HL-60/S4 treated with retinoic acid at 250 ng/mL for 4 days and 3 days (cell line): ENCODE measurements around the gene VWA5B2.
"Not testable (repeated sequence)": the region's sequence is repeated elsewhere in the genome, so short reads cannot be mapped to it uniquely, and the experiment has no call there.

Experiments used
- in situ Hi-C: fragments of 300-500 bp; cut with MboI; formaldehyde crosslinking; loops from 2 replicates; pipeline ENCODE4 v1.7.0; 2022; ENCODE audit warnings: low sequenced_read_pairs

VWA5B2 gene

DNA sequence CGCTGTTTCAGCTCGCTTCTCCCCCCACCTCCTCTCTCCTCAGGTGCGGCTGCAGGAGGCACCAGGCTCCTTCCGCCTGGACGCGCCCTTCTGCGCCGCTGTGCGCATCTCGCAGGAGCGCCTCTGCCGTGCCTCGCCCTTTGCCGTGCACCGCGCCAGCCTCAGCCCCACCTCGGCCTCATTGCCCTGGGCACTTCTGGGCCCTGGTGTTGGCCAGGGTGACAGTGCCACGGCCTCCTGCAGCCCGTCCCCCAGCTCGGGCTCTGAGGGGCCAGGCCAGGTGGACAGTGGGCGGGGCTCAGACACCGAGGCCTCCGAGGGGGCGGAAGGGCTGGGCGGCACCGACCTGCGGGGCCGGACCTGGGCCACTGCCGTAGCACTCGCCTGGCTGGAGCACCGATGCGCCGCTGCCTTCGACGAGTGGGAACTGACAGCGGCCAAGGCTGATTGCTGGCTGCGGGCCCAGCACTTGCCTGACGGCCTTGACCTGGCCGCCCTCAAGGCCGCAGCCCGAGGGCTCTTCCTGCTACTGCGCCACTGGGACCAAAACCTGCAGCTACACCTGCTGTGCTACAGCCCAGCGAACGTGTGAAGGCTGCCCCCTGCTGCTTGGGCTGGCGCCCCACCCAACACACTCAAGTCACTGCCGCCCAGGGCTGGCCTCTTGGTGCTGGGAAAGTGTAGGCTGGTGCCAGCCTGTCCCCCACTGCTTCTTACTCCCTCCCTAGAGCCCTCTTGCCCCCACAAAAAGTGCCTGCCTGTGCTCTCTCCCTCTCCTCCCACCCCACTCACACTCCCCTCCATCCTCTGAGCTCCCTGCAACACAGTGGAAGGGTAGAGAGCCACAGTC lies 12.3 kb downstream of the VWA5B2 start:
- in situ Hi-C loops = no loop called here

DNA sequence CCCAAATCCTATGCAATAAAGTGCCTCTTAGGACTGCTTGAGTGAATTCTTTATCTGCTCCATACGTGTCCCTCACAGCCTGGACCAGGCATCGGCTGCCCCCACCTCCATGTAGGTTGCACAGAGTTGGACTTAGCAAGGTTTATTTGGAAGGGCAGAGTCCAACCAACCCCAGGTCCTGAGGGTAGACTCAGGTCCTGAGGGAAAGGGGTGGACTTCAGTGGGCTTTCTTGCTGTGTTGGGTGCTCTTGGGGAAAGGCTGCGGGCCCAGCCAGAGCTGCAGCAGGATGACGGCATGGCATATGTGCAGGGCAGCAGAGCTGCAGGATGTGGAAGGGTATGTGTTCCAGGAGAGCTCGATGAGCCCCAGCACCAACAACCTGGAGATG lies 12.9 kb downstream of the VWA5B2 start:
- in situ Hi-C loops = no loop called here

DNA sequence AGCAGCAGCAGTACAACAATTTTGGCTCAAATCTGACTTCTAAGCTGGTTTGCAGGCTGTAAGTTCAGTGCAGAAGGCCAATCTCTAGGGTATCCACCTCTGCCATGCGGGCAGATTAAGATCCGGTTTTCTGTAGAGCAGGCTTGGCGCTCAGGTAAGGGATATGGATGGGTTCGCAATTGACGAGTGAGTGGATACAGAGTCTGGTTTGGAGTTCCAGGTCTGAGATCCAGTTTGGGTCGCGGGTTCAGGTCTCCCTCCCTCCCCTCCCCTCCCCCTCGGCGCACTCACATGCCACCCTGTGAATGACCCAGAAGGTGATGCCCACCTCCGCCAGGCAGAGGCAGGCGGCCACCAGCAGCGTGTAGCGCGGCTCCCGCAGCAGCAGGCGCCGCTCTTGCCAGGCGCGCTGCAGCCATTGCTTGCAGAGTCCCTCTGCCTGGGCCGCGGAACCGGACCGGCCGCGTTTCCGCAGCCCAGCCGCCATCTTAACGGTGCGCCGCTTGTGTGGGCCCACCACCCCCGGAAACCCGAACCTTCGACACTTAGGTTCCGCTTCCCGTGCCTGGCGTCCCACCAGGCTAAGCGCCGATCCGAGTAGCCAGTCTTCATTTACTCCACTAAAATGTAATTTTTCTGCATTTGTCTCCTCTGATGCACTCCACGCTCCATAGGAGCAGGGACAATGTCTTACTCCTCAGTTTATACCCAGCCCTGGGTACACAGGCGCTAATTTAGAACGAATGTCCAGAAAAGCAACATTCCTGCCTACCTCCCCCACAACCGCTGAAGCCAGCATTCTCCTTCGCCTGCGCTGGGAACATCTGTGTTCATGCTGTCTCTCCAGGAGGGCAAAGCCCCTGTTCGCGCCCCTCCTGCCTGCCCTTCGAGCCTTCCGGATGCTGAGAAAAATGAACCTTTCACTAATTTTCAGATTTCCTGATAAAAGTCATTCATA lies 19.3 kb downstream of the VWA5B2 start, which contains the start of gene ALG3:
TSS of gene ALG3 (minus strand) at position 509 of the 958 bp plus-strand sequence. CDS start at position 487, 22 bp downstream.
- in situ Hi-C loops = no loop called here

DNA sequence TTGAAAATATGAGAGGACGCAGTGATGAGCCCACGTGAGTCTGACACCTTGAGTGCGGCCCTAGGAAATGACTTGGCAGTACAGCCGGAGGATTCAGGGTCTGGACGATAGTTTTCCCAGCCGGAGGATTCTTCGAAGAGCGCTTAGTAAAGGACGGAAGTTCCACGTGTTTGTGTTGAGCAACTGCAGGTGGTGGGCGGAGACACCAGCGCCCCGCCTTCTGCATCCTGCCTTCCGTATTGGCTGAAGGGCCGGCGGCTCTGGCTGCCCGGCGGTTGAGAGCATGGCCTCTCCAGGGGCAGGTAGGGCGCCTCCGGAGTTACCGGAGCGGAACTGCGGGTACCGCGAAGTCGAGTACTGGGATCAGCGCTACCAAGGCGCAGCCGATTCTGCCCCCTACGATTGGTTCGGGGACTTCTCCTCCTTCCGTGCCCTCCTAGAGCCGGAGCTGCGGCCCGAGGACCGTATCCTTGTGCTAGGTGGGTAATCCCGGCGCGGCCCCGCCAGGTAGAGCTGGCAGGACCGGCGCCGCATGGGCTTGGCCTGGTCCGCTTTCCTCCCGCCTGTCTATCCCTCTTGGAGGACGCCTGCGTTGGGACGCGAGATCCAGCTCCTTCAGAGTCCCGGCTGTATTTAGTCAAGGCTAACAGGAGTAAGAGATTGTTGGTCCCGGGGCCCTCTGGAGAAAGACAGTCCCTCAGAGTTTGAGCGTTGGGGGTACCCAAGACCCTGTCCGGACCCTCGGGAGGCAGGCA lies 20.2 kb downstream of the VWA5B2 start, which contains the start of gene EEF1AKMT4:
TSS of gene EEF1AKMT4 (plus strand) at position 261 of the 755 bp plus-strand sequence. CDS start at position 284, 23 bp downstream.
- in situ Hi-C loops = no loop called here

DNA sequence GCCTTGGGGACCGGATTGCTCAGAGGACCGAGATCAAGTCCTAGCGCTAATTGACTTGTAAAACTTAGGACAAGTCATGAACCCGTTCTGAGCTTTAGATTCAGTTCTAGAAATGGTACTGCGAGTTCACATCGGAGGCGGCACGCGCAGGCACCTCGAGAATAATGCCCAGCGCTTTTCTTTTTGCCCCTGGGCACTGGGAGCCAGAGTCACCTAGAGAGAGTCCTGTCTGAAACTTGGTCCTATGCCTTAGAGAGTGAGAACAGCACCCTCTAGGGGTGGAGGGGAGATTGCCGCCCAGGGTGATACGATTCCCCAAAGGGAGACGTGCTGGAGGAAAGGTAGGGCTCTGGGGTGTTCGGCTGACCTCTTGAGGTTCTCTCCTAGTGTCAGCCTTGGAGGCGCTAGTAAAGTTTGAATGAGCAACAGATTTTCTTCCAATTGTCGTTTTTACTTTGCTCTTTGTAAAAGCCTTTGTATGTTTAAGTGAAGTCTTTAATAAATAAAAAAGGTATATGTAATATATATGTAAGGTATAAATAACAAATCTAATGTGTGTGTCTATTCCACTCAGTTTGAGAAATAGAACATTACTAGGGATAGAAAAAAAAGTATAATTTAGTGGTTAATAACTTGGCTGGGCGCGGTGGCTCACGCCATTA lies 20.9 kb downstream of the VWA5B2 start:
- in situ Hi-C loops = no loop called here

DNA sequence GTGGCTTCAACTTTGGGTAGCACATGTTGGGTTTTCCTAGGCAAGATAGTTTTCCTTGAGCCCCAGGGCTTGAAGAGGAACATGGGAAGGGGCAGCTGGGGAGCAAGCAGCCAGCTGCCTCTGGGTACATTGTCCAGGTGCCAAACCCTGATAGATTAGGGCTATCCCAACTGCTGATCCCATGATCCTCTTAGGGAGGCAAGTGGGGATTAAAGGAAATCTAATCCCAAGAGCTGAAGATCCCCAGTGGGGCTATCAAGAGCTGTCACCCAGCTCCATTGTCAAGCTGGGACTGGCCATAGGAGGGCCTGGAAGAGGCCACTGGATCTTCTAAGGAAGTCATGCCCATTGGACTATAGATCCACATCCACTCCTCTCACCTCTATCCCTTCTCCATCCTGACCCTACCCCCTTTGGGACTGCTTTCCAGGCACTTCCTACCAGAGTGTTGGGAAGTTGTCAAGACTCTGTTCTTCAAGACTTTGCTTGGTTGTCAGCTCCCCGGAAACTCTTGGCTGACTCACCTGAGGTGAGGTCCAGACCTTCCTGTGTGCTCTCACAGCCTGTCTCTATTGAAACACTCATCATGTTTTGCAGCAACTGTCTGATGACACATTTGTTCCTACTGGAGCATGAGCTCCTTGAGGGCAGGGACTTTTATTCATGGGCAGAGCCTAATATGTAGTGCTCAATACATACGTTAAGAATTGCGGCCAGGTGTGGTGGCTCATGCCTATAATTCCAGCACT lies 26.1 kb downstream of the VWA5B2 start:
- in situ Hi-C loops = no loop called here

DNA sequence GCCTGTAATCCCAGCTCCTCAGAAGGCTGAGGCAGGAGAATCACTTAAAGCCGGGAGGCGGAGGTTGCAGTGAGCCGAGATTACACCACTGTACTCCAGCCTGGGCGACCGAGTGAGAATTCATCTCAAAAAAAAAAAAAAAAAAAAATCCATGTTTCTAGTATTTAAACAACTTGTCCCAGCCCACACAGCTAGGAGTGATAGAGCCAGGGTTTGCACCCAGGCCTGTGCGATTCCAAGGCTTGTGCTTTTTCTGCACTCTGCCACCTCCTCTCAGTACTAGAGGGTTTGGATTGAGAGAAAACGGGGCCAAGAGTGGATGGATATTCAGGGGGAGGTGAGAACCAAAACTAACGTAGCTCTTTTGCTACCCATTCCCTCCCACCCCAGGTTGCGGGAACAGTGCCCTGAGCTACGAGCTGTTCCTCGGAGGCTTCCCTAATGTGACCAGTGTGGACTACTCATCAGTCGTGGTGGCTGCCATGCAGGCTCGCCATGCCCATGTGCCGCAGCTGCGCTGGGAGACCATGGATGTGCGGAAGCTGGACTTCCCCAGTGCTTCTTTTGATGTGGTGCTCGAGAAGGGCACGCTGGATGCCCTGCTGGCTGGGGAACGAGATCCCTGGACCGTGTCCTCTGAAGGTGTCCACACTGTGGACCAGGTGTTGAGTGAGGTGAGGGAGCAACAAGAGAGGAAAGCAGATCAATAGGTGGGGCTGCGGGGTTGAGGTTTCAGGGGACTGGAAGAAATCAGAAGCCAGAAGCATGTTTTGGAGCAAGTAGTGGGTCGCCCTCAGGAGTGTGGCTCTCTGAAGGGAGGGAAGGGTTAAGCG lies 27.9 kb downstream of the VWA5B2 start:
- in situ Hi-C loops = no loop called here

DNA sequence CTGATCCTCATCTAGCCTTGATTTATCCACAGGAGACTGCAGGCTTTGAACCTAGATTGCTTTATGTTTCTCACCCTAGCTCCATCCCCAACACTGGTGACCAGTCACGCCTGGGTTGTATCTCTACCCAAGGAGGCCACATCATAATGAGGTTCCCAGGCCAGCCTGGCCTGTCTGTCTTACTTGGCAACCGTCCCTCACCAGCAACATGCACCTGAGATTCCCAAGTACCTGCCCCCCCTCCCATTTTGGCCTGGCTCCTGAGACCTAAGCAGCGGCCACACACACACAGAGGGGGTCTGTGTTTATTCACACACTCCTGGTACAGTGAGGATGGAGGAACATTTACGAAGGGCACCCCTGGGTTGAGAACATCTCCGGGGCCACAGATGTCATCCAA lies 29.5 kb downstream of the VWA5B2 start:
- in situ Hi-C loops = no loop called here

DNA sequence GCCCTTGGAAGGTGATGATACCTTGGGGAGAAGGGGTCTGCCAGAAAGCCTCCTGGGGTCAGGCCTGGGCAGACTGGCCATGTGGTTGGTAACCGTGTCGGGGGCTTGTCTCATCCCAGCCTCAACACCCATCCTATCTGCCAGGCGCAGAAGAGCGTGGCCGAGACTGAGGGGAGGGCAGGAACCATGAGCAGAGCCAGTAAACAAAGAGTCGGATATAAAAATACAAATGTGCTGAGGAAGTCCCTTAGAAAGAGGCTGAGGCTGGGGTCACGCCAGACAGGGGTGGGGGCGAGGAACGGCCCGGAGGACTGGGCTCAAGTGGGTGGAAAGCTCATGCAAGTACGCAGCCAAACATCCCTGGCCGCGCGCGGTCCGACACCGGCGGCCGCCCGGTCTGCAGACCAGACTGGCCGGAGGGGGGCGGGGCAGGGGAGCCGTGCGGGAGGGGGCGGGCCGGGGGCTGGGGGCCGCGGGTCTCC lies 30.1 kb downstream of the VWA5B2 start:
- in situ Hi-C loops = no loop called here

DNA sequence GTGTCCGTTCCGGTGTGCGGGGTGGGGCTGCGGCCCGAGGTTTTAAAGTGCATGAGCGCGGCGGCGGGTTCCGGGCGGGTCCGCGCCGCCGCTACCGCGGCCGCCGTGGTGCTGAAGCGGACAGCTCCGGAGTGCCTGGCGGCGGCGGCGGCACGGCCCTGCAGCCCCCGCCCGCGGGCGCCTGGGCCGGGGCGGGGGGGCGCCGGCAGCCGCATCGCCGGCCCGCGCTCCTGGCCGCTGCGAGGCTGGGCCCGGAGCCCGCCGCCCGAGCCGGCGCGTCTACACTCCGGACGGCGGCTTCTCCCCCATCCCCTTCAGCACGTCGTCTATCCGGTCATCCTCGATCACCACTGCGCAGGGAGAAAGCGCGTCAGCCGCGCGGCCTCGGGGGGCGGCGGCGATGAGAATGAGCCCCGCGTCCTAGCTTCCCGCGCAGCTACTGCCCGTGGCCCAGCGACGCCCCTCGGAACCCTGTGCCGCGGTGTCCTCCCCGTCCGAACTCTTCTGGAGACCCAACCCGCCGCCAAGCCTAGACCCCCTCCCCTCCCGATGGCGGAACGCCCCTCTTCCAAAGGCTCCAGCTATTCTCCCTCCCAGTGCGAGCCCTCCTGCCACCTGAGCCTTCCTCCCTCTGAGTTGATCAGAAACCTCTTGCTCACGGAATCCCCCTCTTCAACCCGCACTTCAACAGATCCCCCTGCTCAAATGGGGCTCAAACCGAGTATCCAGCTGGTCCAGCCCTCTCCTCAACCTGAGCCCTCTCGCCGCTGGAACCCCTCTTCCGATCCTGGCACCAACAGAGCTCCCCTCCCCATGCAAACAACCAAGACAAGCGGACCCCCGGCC lies 30.7 kb downstream of the VWA5B2 start:
- in situ Hi-C loops = no loop called here

DNA sequence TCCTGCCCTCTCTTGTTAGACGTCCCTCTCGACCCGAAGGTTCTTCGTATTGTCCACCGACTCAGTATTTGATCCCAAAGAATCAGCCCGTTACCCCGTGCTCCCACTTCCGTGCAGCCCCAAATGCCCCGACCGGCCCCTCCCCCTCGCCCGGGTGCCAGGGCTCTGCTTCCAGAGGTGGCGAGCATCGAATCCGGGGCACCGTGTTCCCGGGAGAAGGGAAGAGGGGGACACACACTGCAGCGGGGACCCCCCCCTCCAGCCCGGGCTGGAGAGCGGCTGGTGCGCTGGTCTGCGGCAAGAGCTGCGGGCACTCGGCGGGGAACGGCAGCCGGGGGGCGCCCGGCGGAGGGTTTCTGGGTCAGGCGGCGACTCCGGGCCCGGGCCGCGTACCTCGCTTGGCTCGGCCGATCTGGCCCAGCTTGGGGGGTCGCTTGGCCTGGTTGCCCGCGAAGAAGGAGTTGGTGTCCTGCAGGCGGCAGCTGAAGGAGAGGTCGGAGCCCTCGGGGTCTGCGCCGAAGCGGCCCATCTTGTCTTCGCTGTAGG lies 31.4 kb downstream of the VWA5B2 start:
- in situ Hi-C loops = no loop called here

DNA sequence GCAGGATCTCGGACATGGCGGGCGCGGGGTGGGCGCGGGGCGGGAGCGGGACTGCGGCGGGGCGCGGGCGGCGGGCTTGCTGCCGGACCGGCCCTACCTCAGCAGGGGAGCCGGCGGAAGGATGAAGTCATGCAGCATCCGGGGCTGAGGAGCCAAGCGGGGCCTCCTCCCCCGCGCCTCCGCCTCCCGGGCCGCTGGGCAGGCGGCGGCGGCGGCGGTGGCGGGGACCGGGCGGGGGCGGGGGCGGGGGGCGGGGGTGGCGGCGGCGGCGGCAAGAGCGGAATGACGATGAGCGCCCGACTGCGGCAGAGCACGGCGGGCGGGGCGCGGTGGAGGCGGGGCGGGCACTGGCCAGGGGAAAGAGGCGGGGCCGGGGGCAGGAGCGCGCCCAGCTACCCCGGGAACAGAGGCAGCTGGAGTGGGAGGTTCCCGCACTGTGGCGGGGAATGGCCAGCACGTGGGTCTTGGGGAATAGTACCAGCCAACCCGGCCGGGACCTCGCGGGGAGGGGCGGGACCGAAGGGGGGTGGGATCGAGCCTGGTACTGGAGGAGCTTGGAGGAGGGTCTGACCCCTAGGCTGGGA lies 32.0 kb downstream of the VWA5B2 start, which contains the start of gene CAMK2N2:
TSS of gene CAMK2N2 (minus strand) at position 284 of the 584 bp plus-strand sequence. CDS start at position 16, 268 bp downstream.
- in situ Hi-C loops = no loop called here

DNA sequence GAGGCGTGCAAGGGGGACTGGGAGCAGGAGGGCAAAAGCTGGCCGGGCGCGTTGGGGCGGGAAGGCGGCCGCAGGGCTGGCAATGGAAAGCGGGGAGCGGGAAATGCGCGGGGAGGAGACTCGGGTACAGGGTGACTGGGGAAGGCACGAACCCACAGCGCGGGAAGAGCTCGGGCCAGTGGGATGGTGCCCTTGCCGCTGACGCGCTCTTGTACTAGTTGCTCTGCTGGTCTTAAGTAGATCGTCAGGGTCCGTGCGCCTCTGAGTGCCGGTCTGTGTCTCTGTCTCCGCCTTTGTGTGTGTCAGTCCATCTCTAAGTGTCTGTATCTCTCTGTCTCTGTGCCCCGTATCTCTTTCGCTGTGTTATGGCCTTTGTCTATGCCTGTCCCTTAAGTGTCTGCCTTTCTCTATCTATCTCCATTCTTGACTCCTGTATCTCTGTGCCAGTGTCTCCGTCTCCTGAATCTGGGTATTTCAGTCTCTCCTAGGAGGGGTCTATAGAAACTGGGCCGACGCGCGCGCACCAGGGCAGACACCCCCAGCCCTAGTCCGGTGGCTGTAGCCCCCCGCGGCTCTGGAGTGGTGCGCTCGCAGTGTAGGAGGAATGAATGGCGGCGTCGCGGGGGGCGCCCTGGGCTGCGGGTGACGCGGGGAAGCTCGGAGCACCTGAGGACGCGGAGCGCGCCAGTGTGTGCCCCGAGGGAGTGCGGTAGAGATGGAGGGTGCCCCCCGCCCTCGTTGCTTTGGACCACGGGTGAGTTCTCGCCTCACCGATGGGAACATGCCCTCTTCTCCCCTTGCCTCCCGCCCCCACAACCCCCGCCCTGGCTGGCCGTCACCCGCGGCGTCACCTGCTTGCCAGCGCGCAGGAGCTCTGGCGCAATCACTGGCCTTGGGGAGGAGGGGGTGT lies 32.7 kb downstream of the VWA5B2 start:
- in situ Hi-C loops = no loop called here

DNA sequence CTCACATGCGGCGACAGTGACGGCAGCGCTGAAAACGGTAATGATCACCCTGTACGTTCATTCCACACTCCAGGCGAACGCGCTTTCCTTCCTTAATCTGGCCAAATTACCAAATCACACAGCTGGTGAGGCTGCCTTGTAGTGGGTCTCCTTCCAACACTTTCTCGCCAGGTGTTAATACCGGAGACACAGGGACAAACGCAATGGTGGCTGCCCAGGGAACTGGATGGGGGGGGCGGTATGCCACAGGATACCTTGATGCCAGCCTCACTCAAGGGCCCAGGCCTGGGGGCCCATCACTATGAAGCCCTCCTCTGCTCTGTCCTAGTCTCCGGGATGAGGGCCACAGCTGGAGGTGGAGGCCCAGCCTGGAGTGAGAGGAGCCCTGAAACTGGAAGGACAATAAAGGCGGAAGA lies 33.4 kb downstream of the VWA5B2 start:
- in situ Hi-C loops = no loop called here

DNA sequence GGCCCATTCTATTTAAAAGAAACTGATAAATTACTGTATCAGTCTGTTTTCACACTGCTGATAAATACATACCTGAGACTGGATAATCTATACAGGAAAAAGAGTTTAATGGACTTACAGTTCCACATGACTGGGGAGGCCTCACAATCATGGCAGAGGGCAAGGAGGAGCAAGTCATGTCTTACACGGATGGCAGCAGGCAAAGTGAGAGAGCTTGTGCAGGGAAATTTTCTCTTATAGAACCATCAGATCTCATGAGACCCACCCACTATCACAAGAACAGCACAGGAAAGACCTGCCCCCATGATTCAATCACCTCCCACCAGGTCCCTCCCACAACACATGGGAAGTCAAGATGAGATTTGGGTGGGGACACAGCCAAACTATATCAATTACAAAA lies 37.9 kb downstream of the VWA5B2 start:
- in situ Hi-C loops = not testable (repeated sequence)

DNA sequence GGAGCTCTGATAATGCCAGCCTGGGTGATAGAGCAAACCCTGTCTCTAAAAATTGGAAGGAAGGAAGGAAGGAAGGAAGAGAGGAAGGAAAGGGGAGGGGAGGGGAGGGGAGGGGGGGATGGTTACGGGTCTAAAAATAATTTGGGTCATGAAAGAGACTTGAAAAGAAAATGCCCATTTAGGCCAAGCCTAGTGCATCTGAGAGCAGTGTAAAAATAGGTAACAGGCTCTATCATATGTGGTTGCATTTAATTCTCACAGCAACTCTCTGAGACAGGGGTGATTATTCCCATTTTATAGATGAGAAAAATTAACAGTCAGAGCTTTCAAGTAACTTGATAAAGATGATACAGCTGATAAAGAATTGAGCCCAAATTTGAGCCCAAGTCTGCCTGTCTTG lies 42.9 kb downstream of the VWA5B2 start:
- in situ Hi-C loops = no loop called here
